H1 (cell line): ENCODE measurements around the gene ZSWIM4. TPM values are rescaled to one million over a fixed set of nuclear protein-coding genes. Genes with fewer than 3 reads are reported as not detected.

ENCODE experiments used
- JUN ChIP-seq: IDR thresholded peaks from 2 replicates; pipeline ENCODE4 v1.6.1; 2011; ENCODE audit warnings: low read depth, mild to moderate bottlenecking, improper control_type of control experiment, low read length
- PHF8 ChIP-seq: fragments of 200-600 bp; sonication (generic); conservative IDR thresholded peaks from 2 replicates; pipeline ENCODE4 v1.7.1; 2012; ENCODE audit warnings: low read depth, mild to moderate bottlenecking, inconsistent platforms, low read length, moderate library complexity
- YY1 ChIP-seq: IDR thresholded peaks from 2 replicates; pipeline ENCODE4 v1.6.1; 2011; ENCODE audit warnings: low read depth, mild to moderate bottlenecking, low read length
- polyA plus RNA-seq, 7 experiments: library from polyadenylated mRNA; depleted of rRNA in 3 of 7; stranded (reverse) in 5 of 7; unstranded in 2 of 7; fragments of >200 nt in 5 of 7; fragments of 200-250 nt in 2 of 7; gene quantifications; 1 replicate in 5 of 7; 2 replicates in 1 of 7; 4 replicates in 1 of 7; pipeline versions ENCODE4 v1.2.1 to v1.2.3, GENCODE V29; 2011 to 2013; ENCODE audit warnings: missing spikeins in 2 of 7, mixed read lengths in 2 of 7
- total RNA-seq: library from RNA; stranded (reverse); fragmentation: NEBNext Ultra II Directional; extraction: Animal tissue kit (Norgen Biotek cat#: 25700); gene quantifications from 2 replicates; pipeline ENCODE4 v1.2.1, GENCODE V29; 2021

ZSWIM4 gene
- total and polyA plus RNA-seq, 2 of the 8 experiments (the other 6 are each of a cell fraction or from before 2014, with no cell fraction given), result 12.2 to 31.1 TPM

GRCh38 chr19:13849991-13850909 lies 55.0 kb downstream of the ZSWIM4 start (continued):
- TF ChIP-seq PHF8 (peak; percentile 32), JUN (peak; percentile 32; the same call in 1 of the 2 replicates), YY1 (peak; percentile 65; the same call in 1 of the 2 replicates)
